HG03460 (cell line): ENCODE data around the gene FOXO3.

Source experiments
- ATAC-seq: cut with Tn5 transposase; IDR thresholded peaks from one replicate; pipeline ENCODE4 v1.9.1; 2021; ENCODE audit not compliant: unreplicated experiment

Gene FOXO3

DNA sequence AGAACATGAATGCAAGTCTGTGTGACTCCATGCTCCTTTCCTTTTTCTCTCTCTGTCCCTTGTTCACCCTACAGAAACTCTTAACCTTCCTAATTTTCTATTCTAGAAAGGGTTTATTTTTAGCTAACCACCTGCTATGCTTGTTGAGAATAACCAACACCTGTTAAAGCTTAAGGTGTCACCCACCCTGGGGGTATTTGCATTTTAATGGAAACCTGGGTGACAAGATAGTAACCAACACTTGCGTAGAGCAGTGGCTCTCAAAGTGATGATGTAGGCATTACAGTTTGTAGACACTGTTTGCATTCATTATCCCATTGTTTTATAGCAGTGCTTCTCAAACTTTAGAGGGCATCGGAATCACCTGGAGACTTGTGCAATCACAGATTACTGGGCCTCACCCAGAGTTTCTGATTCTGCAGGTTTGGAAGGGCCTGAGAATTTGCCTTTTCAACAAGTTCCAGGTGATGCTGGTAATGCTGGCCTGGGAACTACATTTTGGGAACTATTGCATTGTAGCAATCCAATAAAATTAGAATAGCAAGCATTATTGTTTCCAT is 173.1 kb downstream of the FOXO3 start:
- no peak for ATAC-seq
